NCI-H69 (cell line): ENCODE measurements around the gene PCMT1.
"Not testable (repeated sequence)": the region's sequence is repeated elsewhere in the genome, so short reads cannot be mapped to it uniquely, and the experiment has no call there.

Experiments used
- DNase-seq: peaks from one replicate; lab custom pipeline; 2025; lab: John Stamatoyannopoulos, UW

PCMT1 gene

DNA sequence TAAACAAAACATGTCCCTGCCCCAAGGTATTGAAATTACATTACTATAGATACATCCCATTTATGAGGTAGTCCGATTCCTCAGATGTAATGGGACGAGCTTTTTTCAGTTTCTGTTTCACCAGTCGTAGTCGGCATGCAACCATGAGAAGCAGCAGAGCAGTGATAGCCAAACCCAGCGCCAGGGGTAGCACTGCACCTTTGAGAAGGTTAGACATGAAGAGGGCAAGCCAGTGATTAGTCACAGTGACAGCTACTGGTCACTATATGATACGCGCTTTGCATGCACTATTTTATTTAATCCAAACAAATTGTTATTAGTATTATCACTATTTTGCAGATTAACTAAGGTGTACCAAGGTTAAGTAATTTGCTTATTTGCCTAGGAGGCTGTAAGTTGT is 71.0 kb downstream of the PCMT1 start:
- no peak for DNase-seq

DNA sequence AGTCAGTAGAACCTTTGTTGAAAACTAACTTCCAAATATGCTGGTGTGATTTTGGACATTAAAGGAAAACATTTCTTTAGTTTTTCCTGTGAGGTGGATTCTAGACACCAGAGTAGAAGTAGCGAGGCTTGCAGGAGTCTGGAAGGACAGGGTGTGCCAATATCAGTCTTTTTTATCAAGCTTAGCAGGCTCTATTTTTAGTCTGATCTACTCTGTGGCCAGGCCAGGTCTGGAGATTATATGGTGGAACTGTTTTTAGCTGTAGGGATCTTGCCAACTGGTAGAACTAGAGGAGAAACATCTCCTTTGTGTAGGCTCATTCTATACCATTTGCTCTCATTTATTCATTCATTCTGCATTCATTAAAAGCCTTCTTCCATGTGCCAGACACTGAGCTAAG is 72.0 kb downstream of the PCMT1 start:
- DNase-seq: no peak

DNA sequence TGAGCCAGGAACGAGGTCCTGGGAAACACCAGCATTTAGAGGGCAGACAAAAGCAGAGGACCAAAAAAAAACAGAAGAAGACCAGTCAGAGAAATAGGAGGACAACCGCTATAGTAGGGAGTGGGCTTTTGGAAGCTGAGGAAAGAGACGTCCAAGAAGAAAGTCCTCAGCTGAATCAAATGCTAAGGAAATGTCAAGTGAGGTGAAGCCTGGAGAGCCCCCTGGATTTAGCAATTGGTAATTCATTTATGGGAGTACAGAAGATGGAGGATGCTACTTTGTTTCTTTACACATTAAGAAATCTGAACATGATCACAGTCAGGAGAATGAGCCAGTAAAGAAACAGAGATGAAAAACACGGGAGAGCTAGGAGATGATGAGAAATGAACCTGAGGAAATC is 73.5 kb downstream of the PCMT1 start:
- DNase-seq: no peak

DNA sequence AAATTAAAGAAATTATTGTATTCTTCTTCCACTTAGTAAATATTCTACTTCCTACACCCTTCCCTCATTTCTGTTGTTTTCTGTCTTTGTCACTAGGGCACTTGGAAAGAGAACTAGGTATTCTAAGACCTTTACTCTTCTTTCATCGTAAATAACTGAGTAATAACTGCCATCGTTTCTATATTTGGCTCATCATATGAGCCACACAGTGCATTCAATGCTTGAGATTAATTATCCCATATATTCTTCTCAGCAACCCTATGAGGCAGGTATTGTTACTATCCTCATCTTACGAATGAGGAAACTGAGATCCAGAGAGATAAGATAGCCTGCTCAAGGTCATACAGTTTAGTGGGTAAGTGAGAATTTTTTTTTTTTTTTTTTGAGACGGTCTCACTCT is 75.8 kb downstream of the PCMT1 start:
- DNase-seq: no peak

DNA sequence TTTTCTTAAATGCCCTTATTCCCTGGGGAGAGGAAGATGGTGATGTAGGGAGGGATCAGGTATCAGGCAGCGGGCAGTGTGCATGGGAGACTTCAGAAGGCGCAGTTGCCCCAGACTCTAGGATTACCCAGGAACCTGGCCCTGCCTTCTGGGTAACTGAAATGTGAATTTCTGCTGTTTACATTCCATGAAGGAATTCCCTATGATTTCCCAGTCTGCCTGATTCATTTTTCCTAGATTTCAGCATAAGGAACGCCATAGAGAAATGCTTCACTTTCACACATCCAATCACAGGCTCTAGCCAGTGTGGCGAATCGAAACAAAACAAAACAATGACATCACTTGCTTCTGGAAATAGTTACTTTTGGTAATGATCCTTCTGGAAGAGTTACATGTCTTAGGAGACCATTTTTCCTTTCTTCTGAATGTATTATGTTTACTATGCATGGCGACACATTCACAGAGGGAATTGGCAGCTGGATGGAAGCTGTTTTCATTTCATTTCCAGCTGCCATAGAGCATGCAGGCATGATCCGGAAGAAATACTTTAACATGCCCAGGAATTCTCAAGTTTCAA is 81.3 kb downstream of the PCMT1 start:
- no peak for DNase-seq

DNA sequence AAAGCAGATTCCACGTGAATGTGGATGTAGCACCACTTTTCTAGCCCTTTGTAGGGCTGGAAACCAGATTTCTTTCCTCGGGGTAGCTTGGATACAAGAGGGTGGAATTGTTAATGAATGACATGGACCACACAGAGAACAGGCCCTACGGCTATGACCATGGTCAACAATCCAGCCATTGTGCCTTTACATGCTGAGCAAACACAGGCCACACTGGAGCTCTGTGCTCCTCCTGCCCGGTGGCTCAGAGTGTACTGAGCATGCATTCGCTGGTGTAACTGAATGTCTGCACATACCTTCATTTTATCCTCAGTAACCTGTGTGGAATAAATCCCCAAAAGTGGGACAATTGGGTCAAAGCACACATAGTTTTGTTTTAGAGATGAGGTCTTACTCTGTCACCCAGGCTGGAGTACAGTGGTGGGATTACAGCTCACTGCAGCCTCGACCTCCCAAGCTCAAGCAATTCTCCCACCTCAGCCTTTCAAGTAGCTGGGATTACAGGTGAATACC is 81.8 kb downstream of the PCMT1 start:
- DNase-seq: peak; percentile 12

DNA sequence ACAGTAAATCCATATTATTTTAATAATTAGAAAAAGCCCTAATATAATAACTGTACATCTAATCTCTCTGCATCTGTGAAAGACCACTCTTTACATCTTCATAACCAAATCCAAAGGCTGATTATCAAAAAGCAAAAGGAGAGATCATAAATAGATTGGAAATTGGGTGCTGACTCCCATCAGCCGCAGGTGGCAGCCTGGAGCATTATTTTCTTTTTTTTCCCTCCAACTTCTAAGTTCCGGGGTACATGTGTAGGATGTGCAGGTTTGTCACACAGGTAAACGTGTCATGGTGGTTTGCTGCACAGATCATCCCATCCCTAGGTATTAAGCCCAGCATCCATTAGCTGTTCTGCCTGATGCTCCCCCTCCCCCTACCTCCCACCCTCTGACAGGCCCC is 84.1 kb downstream of the PCMT1 start:
- no peak for DNase-seq

DNA sequence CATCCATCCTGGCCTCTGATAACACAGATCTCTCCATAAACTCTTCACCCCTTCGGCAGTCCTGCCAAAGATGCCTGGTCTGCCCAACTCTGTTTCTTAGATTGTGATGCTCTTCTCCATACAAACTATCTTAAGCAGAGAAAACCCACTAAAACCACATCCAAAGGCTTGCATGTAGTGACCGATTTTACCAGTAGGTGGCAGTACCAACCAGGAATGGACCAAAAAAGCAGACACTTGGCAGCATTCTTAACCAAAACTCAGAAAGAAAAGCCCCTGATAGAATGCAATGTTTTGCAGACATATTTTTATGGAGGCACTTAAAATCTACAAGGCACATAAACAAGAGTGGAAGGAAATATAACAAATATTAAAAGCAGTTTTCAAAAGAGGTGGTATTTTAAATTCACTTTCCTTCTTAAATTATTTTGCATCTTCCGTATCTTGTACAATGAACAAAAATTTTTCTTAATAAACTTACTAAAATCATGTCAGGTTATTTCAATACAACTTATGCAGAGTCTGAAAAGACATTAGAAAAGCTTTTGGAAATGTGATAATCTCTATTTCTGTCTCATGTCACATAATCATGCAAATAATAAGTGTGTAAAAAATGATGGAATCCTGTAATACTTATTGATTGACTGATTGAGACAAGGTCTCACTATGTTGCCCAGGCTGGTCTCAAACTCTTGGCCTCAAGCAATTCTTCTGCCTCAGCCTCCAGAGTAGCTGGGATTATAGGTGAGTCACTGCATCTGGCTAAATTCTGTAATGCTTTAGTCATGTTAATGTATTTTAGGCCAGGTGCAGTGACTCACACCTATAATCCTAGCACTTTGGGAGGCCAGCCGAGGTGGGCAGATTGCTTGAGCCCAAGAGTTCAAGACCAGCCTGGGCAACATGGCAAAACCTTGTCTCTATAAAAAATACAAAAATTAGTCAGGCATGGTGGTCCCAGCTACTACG is 85.3 kb downstream of the PCMT1 start:
- peak; percentile 67 for DNase-seq

DNA sequence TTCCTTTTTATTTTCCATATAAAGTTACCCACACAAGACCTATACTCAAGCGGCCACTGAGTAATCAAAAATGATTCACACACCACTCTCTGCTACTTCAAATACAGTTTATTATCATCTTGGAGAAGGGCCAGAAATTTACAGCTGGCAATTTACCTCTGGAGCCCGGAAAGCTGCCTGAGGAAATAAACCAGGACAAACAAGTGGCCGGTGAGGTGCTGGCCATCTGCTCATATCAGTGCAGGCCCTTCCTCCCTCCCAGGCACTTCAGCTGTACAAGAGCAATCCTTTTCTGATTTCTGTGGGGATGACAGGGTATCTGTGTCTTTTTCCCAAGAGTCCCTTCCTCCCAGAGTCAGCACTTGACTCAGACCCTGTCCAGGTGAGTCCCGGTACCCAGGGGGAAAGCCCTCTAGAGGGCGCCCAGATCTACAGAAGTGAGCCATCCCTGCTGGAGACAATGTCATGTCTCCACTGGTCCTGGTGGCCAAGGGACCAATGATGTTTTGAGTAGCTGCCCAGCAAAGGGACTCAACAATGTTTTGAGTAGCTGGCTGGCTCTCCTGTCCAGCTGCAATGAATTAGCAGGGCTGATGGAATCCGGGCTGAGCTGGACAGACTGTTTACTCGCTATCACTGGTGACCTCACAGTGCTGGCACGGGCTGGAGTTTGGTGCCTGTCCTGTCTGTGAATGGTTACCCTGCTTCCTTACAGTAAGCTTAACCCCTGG is 91.0 kb downstream of the PCMT1 start:
- DNase-seq: peak; percentile 98

DNA sequence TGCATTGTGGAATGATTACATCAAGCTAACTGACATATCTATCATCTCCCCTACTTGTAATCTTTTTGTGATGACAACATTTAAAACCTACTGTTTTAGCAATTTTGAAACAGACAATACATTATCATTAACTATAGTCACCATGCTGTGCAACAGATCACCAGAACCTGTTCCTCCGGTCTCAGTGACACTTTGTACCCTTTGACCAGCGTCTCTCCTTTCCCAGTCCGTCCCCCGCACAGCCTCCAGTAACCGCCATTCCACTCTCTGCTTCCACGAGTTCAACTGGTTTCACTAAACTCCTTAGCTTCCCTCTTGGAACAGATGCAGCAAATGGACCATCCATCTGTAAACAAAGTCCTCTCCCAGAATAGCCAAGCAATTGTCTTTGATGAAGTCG is 92.8 kb downstream of the PCMT1 start:
- DNase-seq: no peak

DNA sequence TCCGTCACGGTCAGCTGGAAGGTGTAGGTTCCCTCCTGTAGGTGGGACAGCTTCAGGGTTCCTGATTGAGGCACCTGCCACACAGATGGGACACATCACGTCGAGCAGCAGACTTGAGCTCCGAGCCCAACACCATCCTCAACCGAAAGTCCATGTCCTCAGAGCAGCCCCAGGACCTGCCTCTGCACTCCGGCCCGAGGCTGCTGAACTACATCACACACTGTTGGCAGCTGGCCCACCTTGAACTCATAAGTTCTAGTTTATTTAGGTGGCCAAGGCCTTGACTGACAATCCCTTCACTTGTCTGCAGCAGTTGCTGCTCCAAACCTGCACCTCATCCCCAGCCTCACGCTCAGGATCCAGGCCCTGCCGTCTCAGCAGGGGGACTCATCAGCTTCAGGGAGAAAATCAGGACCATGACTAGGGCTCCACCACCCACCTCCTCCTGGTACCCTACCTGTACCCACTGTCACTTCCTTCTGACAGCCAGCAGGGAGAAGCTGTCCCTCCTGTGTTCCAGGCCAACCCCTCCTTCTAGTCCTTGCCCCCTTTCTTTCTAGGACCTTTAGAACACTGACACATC is 93.6 kb downstream of the PCMT1 start:
- no peak for DNase-seq

DNA sequence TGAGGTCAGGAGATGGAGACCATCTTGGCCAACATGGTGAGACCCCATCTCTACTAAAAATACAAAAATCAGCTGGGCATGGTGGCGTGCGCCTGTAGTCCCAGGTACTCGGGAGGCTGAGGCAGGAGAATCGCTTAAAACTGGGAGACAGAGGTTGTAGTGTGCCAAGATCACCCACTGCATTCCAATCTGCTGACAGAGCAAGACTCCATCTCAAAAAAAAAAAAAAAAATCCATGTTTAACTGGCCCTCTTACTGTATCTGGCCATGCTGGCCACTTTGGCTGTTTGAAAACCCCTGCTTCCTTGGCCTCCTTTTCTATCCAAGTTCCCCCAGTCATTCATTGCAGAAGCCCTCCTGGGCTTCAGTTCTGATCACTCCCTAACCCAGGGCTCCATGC is 94.5 kb downstream of the PCMT1 start:
- DNase-seq: not testable (repeated sequence)

DNA sequence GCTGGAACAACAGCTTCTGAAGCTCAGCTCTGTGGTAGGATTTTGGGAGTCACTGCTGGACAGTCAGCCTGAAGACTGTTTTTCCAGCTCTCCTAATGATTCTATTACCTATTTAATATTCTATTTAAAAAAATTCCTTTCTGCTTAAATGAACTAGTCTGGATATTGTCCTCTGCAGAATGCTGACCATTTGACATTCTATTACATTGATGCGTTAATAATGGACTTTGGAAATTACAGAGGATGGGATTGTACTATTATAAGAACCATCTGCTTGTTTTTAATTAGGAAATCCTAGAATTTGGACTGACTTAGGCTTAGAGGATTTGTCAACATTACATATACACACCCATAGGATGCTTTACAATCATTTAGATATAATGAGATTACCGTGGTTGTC is 94.9 kb downstream of the PCMT1 start:
- no peak for DNase-seq

DNA sequence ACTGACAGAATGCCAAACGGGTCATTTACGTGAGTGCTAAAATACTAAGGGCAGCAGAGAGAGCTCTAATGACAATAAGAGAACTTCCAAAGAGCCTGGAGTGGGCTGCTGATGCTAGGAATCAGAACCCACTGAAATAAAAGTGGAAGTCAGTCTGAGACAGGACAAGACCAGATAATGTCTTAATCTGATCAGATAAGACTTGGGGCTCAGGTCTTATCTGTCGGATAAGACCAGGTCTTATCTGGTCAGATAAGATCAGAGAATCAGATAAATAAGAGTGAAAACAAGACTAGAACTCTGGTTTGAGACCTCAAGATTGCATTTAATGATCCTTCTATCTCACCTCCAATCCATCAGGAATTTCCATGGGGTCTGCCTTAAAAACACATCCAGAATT is 96.0 kb downstream of the PCMT1 start:
- DNase-seq: no peak

DNA sequence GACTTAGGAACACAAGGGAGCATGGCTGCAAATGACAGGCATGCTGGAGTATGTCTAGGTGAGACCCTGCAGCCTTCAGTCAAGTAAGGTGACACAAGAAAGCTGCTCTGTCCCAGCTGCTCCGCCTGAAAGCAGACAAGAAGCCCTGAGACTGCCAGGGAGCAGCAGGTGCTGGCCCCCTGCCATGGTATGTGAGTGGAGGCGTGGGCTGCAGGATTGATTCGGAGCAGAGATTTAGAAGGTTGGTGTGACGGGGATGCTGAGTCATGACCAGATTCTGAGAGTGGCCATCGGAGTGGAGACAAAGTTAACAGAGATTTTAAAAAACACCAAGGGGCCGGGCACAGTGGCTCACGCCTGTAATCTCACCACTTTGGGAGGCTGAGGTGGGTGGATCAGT is 96.8 kb downstream of the PCMT1 start:
- DNase-seq: peak; percentile 69

DNA sequence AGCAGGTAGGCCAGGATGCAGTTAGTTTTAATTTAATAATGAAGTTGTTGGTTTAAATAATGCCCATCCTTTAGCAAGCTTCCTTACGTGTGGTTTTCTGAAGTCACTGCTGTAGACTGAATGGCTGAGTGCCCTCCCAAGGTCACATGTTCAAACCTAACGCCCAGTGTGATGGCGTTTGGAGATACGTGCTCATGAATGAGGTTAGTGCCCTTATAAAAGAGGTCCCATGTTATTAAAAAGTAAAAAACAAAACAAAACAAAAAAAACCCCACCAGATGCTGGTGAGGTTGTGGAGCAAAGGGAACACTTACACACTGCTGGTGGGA is 98.4 kb downstream of the PCMT1 start:
- DNase-seq: peak; percentile 62

DNA sequence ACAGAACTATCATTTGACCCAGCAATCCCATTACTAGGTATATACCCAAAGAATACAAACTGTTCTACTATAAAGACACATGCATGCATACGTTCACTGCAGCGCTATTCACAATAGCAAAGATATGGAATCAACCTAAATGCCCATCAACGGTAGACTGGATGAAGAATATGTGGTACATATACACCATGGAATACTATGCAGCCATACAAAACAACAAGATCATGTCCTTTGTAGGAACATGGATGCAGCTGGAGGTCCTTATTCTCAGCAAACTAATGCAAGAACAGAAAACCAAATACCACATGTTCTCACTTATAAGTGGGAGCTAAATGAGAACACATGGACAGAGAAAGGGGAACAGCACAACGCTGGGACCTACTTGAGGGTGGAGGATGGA is 98.8 kb downstream of the PCMT1 start:
- not testable (repeated sequence) for DNase-seq

DNA sequence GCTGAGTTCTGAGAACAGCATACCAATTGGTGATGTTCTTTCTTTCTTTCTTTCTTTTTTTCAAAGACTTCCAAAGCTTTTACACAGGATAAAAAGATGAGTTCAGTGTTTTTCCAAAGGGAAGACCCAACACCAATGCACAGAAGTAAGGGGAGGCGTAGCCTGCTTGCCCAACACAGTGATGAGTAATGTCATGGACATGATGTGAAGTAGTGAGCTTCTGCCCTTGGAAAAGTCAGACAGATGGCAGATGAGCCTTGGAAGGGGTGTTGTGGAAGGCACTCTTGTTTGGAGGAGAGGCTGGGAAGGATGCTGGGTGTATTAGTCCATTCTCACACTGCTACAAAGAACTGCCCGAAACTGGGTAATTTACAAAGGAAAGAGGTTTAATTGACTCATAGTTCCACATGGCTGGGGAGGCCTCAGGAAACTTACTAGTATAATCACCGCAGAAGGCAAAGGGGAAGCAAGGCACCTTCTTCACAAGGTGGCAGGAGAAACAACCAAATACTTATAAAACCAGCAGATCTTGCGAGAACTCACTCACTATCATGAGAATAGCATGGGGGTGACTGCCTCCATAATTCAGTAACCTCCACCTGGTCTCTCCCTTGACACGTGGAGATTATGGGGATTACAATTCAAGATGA is 102.0 kb downstream of the PCMT1 start:
- DNase-seq: no peak

DNA sequence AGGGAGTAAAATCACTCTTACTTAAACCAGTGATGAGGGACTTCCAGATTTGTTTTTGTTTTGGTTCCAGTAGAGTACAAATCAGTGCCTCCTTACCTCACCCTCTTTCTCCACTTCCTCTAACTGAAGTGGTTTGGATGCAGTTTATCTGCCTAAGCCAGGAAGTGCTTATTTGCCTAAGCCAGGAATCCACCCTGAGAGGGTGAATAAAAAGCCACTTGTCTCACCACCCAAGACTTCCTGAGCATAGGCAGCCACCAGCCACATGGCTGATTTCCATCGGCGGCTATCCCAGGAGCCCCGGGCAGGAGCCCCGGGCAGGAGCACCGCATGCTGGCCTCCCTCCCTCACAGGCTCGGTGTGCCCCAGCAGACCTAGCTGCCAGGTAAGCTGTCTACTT is 102.6 kb downstream of the PCMT1 start:
- DNase-seq: peak; percentile 34

DNA sequence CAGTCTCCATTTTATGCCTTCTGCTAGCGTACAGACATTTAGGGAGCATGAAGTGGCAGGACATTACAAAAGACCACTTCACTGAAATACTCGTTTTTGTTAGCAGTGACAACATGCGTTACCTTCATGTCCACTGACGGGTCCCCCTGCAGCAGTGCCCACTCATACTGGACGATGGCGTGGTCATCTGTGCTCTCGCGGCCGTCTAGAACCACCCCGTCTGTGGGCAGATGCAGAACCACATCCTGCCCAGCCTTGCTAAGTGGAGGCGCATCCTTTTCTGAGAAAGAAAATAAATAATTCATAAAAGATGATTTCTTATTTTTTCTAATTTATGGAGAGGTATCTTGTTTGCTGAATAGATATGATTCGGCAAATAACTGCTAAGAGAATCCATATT is 103.3 kb downstream of the PCMT1 start:
- no peak for DNase-seq

DNA sequence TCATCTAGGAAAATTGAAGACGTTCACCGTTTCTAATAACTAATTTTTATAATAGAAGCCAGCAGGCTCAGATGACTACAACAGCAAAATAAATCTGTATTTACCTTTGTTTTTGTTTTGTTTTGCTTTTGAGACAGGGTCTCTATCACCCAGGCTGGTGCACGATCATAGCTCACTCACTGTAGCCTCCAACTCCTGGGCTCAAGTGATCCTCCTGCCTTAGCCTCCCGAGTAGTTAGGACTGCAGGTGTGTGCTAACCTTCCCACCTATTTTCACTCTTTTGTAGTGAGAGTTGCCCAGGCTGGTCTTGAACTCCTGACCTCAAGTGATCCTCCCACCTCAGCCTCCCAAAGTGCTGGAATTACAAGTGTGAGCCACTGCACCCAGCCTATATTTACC is 104.5 kb downstream of the PCMT1 start:
- DNase-seq: not testable (repeated sequence)

DNA sequence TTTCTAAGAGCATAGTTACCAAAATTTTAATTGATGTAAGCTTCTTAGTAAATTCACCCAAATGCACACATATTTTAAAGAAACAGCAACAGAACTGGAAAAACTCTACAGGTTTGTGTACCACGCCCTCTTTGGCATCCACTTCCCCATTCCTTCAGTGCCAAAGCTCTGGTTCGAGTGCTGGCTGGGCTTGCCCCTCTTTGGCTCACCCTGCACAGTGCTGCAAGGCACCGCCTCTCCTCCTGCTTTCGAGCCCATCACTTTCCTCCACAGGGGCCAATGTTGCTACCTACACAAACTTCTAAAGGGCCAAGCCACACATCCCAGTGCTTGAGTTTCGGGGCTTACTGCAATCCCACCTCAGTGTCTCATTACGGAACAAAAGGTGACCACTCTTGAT is 105.0 kb downstream of the PCMT1 start:
- no peak for DNase-seq
